Glomerular endothelial cell (primary cell): ENCODE data around the gene CLCA4. TPM values are rescaled to one million over a fixed set of nuclear protein-coding genes. Genes with fewer than 3 reads are reported as not detected.
"Not testable (repeated sequence)": the region's sequence is repeated elsewhere in the genome, so short reads cannot be mapped to it uniquely, and the experiment has no call there.

ENCODE experiments used
- DNase-seq: peaks from one replicate; pipeline ENCODE4 v3.0.0-alpha.2; 2011; ENCODE audit warnings: low read depth, low spot score; ENCODE audit errors: extremely low read depth
- total RNA-seq: library from RNA; depleted of rRNA; stranded (reverse); fragments of >200 nt; gene quantifications from 2 replicates; pipeline ENCODE4 v1.2.3, GENCODE V29; 2015

Gene CLCA4
- total RNA-seq, 1 donor from 2014 or later: not detected

DNA sequence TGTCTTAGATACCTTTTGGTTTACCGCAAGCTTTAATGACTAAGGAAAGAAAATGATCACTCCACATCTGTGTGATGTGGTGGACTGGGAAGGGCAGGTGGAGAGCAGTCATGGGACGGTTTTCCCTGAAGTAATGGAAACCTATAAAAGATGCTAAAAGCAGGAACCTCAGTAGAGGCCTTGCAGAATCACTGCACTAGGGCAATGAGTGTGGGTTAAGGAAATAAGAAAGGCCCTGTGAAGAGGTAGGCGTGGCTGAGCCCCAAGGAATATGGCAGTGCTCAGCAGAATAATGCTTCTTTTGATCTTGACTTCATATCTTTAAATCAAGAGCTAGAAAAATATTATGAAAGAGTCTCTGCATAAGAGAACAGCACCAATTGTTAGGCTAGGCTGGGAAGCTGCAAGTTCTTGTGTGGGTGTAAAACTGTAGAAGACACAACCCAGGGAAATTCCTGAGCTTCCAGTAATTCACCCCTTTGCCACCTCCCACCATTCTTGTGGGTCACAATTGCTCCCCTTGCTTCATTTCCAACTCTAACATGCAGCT, 49.9 kb downstream of the CLCA4 start:
- no peak for DNase-seq

DNA sequence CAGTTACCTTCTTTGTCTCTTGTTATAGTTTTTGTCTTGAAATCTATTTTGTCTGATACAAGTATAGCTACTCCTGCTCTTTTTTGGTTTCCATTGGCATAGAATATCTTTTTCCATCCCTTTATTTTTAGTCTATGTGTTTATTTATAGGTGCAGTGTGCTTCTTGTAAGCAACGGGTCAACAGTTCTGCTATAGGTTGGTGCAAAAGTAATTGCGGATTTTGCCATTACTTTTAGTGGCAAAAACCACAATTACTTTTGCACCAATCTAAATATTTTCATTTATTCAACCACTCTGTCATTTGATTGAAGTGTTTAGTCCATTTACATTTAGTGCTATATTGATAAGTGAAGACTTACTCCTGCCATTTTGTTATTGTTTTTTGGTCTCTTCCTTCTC, 59.2 kb downstream of the CLCA4 start:
- DNase-seq: not testable (repeated sequence)

DNA sequence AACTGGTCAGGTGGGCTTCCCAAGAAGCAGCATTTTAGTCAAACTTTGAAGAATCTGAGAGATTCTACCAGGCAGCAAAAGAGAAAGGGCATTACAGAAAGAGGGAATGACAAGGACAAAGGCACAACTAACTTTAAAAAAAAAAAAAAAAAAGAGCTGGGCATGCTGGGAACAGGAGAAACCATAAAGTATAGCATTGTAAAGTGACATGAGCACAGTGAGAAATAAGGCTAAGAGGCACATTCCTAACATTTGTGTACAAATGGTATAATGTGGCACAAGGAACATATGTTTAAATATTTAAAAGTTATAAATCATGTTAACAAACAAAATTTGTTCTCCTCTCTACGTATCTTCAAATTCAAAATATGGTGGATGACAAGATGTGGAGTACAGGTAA, 69.6 kb downstream of the CLCA4 start:
- DNase-seq: no peak

DNA sequence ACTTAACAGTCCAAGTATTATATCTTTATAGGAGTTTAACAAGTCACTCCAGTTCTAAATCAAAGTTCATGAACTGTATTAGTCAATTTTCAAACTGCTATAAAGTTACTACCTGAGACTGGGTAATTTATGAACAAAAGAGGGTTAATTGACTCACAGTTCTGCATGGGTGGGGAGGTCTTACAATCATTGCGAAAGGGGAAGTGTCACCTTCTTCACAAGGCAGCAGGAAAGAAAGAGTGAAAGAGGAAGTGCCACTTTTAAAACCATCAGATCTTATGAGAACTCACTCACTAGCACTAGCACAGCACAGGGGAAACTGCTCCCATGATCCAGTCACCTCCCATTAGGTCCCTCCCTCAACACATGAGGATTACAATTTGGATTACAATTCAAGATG, 70.0 kb downstream of the CLCA4 start:
- DNase-seq: no peak

DNA sequence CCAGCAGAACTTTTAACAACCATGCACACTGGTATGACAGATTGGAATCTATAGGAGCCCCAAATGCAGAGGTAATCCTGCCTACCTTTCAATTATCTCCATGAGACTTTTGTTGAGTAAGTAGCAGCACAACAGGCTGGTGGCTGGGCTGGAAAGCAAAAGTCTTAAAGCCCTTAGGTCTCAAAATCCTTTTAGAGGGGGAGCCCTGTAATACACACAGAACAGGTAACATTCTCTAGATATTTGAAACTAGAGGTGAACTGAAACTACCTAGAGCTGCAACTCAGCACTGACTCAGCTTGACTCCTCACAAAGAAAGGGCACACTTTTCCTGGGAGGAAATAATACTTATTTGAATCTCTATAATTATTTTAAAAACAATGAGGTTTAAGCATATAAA, 71.5 kb downstream of the CLCA4 start:
- DNase-seq: no peak

DNA sequence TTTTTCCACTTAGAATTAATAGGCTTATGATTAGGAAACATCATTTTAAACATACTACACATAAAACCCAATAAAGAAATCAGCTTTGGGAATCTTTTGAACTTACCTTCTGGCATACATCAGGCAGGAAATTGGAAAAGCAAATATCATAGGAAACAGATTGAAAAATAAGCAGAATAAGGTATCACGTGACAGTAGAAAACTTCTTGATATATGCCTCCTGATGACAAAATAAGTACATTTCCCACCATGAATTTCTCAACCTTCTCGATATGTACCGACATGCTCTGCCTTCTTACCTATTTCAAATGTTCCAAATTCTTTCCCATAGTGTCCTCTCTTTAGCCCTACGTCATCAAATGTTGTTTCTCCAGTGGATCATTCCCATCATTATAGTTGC, 72.4 kb downstream of the CLCA4 start:
- DNase-seq: no peak

DNA sequence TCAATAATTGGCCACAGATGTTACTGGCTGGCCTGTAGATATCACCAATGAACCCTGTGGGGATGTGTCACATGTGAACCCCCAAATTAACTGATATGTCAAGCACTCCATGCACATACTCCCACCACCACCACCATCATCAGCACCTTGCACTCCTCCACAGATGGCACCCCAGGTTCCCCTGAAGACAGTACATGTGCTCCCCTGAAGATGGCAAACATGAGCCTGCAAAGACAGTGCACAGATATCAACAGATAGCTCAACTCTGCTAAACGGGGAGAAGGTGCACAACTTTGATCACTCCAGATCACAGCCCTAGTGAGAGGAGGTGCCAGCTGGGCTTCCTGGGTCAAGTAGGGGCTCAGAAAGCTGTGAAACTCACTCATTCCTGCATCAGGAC, 74.4 kb downstream of the CLCA4 start:
- no peak for DNase-seq

Other genes starting within 250 kb of the CLCA4 start
- 46.3 and 84.9 TPM in 2 replicates for gene ODF2L, start 150.8 kb upstream of the CLCA4 start, total RNA-seq
- gene CLCA2, start 122.9 kb upstream of the CLCA4 start, total RNA-seq: 0.29 and 0.35 TPM in 2 replicates
- gene CLCA1, start 78.2 kb upstream of the CLCA4 start, total RNA-seq: not detected in 2 replicates
- gene SH3GLB1, start 157.5 kb downstream of the CLCA4 start, total RNA-seq: 62.7 and 94.6 TPM in 2 replicates